Ishikawa (cell line): ENCODE results near the gene NTN5.
A peak's percentile ranks its signal among the peaks of the same experiment; 100 is the strongest.

Experiments used
- CEBPB ChIP-seq: IDR thresholded peaks from 2 replicates; pipeline ENCODE4 v1.6.1; 2012
- CREB1 ChIP-seq: IDR thresholded peaks from 2 replicates; pipeline ENCODE4 v1.6.1; 2012; ENCODE audit warnings: low read depth
- EGR1 ChIP-seq: IDR thresholded peaks from 2 replicates; pipeline ENCODE4 v1.6.1; 2012
- EP300 ChIP-seq: IDR thresholded peaks from 2 replicates; pipeline ENCODE4 v1.6.1; 2012; ENCODE audit warnings: borderline replicate concordance
- FOXM1 ChIP-seq: IDR thresholded peaks from 2 replicates; pipeline ENCODE4 v1.6.1; 2012; ENCODE audit warnings: low read depth, borderline replicate concordance
- MAX ChIP-seq: IDR thresholded peaks from 2 replicates; pipeline ENCODE4 v1.6.1; 2012
- NFIC ChIP-seq: IDR thresholded peaks from 2 replicates; pipeline ENCODE4 v1.6.1; 2012
- RAD21 ChIP-seq: IDR thresholded peaks from 2 replicates; pipeline ENCODE4 v1.6.1; 2012; ENCODE audit warnings: low read depth
- REST ChIP-seq: IDR thresholded peaks from 2 replicates; pipeline ENCODE4 v1.6.1; 2012; ENCODE audit warnings: low read depth, mild to moderate bottlenecking
- TAF1 ChIP-seq: IDR thresholded peaks from 2 replicates; pipeline ENCODE4 v1.6.1; 2012; ENCODE audit warnings: low read depth, mild to moderate bottlenecking
- TCF12 ChIP-seq: IDR thresholded peaks from 2 replicates; pipeline ENCODE4 v1.6.1; 2012; ENCODE audit warnings: low read depth
- USF1 ChIP-seq: IDR thresholded peaks from 2 replicates; pipeline ENCODE4 v1.6.1; 2012
- YY1 ChIP-seq: IDR thresholded peaks from 2 replicates; pipeline ENCODE4 v1.6.1; 2012; ENCODE audit warnings: low read depth
- ZBTB7A ChIP-seq: IDR thresholded peaks from 2 replicates; pipeline ENCODE4 v1.6.1; 2012; ENCODE audit warnings: low read depth

The NTN5 gene

GRCh38 chr19:48638831-48639381 is 33.9 kb downstream of the NTN5 start:
- peak; percentile 19; the same call in 1 of the 2 replicates for TF ChIP-seq CREB1
- no peak for TF ChIP-seq FOXM1

GRCh38 chr19:48637948-48638830 is 34.6 kb downstream of the NTN5 start:
- TF ChIP-seq ZBTB7A = peak; percentile 53; the same call in 1 of the 2 replicates
- 0 out of 2 replicates have a peak, but pooled peaks have one; percentile 11 for TF ChIP-seq TAF1
- TF ChIP-seq RAD21 = no peak
- TF ChIP-seq EP300 = peak; percentile 67

GRCh38 chr19:48637449-48637947 is 35.3 kb downstream of the NTN5 start:
- 0 out of 2 replicates have a peak, but pooled peaks have one; percentile 16 for TF ChIP-seq TAF1
- TF ChIP-seq EP300 = no peak
- no peak for TF ChIP-seq CREB1
- TF ChIP-seq EGR1 = no peak
- peak; percentile 100 for TF ChIP-seq MAX
- TF ChIP-seq ZBTB7A = peak; percentile 53
- TF ChIP-seq USF1 = peak; percentile 84
- TF ChIP-seq FOXM1 = peak; percentile 83
- TF ChIP-seq NFIC = 0 out of 2 replicates have a peak, but pooled peaks have one; percentile 22
- TF ChIP-seq TCF12 = peak; percentile 53
- TF ChIP-seq RAD21 = no peak
- no peak for TF ChIP-seq YY1

GRCh38 chr19:48636859-48637448 is 35.9 kb downstream of the NTN5 start, which contains the start of gene DBP:
DBP (minus strand) TSS chr19:48637379; CDS start chr19:48636994, 385 bp downstream.
- TF ChIP-seq CEBPB = peak; percentile 66; the same call in 1 of the 2 replicates
- peak; percentile 22 for TF ChIP-seq ZBTB7A
- TF ChIP-seq RAD21 = no peak; the same call in 1 of the 2 replicates

GRCh38 chr19:48635966-48636858 is 36.6 kb downstream of the NTN5 start:
- TF ChIP-seq TAF1 = no peak
- no peak for TF ChIP-seq EP300
- peak; percentile 41; the same call in 1 of the 2 replicates for TF ChIP-seq ZBTB7A

GRCh38 chr19:48635263-48635965 is 37.4 kb downstream of the NTN5 start:
- peak; percentile 72; the same call in 1 of the 2 replicates for TF ChIP-seq ZBTB7A
- TF ChIP-seq TCF12 = no peak
- no peak for TF ChIP-seq REST
- TF ChIP-seq YY1 = no peak
- TF ChIP-seq CEBPB = no peak
- TF ChIP-seq MAX = peak; percentile 46; the same call in 1 of the 2 replicates
- TF ChIP-seq EGR1 = peak; percentile 66; the same call in 1 of the 2 replicates
